K562 (cell line): Measurements from ENCODE around the gene FNDC11. TPM values are rescaled to one million over a fixed set of nuclear protein-coding genes. Genes with fewer than 3 reads are reported as not detected.

ENCODE experiments used
- ATF1 ChIP-seq, 2 experiments: fragments of 450-650 bp in 1 of 2; IDR thresholded peaks; 2 replicates each; pipeline ENCODE4 v1.6.1; 2016; ENCODE audit warnings: missing compliant biosample characterization in 1 of 2, missing genetic modification characterization in 1 of 2
- CBX1 ChIP-seq: sonication (generic); IDR thresholded peaks from 2 replicates; pipeline ENCODE4 v1.6.1; 2016; ENCODE audit warnings: antibody characterized with exemption, low read depth, mild to moderate bottlenecking
- DDX20 ChIP-seq: fragments of 450-650 bp; IDR thresholded peaks from 2 replicates; pipeline ENCODE4 v1.6.1; 2016; ENCODE audit warnings: missing genetic modification characterization, low read depth, mild to moderate bottlenecking, missing compliant biosample characterization, moderate library complexity
- GTF2A2 ChIP-seq: IDR thresholded peaks from 2 replicates; pipeline ENCODE4 v1.6.1; 2016; ENCODE audit warnings: mild to moderate bottlenecking, missing genetic modification characterization, missing compliant biosample characterization
- GTF2F1 ChIP-seq: IDR thresholded peaks from 2 replicates; pipeline ENCODE4 v1.6.1; 2011; ENCODE audit warnings: low read depth, low read length, improper control_type of control experiment
- HNRNPH1 ChIP-seq: fragments of 200-400 bp; formaldehyde crosslinking; optimal IDR thresholded peaks from 2 replicates; pipeline ENCODE3; 2017; ENCODE audit warnings: low read depth, mild to moderate bottlenecking, low read length, moderate library complexity
- KAT2B ChIP-seq: IDR thresholded peaks from one replicate; pipeline ENCODE4 v1.6.1; 2012; ENCODE audit warnings: low read depth, mild to moderate bottlenecking, control low read depth, inconsistent platforms, low read length, moderate library complexity
- MEIS2 ChIP-seq: fragments of 450-650 bp; IDR thresholded peaks from 2 replicates; pipeline ENCODE4 v1.6.1; 2014; ENCODE audit warnings: mild to moderate bottlenecking; ENCODE audit not compliant: partially characterized antibody
- NONO ChIP-seq, 2 experiments: fragments of 200-400 bp in 1 of 2; fragments of 450-650 bp in 1 of 2; formaldehyde crosslinking in 1 of 2; IDR thresholded peaks; 2 replicates each; pipeline ENCODE4 v1.6.1; 2017; ENCODE audit warnings: low read depth in 2 of 2, mild to moderate bottlenecking in 2 of 2, moderate library complexity in 2 of 2, low read length in 1 of 2
- POLR2A ChIP-seq: fragments of 450-650 bp; conservative IDR thresholded peaks from 2 replicates; pipeline ENCODE4 v1.6.1; 2016
- POLR2AphosphoS5 ChIP-seq: IDR thresholded peaks from 2 replicates; pipeline ENCODE4 v1.6.1; 2011; ENCODE audit warnings: mild to moderate bottlenecking, low read depth, low read length, moderate library complexity; ENCODE audit not compliant: control insufficient read depth, insufficient read depth
- POLR2G ChIP-seq: fragments of 200-400 bp; formaldehyde crosslinking; IDR thresholded peaks from 2 replicates; pipeline ENCODE4 v1.6.1; 2017; ENCODE audit warnings: low read depth, mild to moderate bottlenecking, antibody characterized with exemption, low read length, moderate library complexity
- RFX5 ChIP-seq: IDR thresholded peaks from 2 replicates; pipeline ENCODE4 v1.6.1; 2011; ENCODE audit warnings: low read depth, mild to moderate bottlenecking, improper control_type of control experiment, low read length
- SAFB ChIP-seq: fragments of 200-400 bp; formaldehyde crosslinking; IDR thresholded peaks from 2 replicates; pipeline ENCODE4 v1.6.1; 2017; ENCODE audit warnings: low read depth, low read length, borderline replicate concordance
- SMARCE1 ChIP-seq: fragments of 450-650 bp; IDR thresholded peaks from 2 replicates; pipeline ENCODE4 v1.7.1; 2016; ENCODE audit warnings: mild to moderate bottlenecking
- TAF7 ChIP-seq: fragments of 450-650 bp; IDR thresholded peaks from 2 replicates; pipeline ENCODE4 v1.6.1; 2016; ENCODE audit warnings: missing genetic modification characterization, missing compliant biosample characterization
- TARDBP ChIP-seq: fragments of 450-650 bp; IDR thresholded peaks from 2 replicates; pipeline ENCODE4 v1.6.1; 2016
- YY1 ChIP-seq, 3 experiments: IDR thresholded peaks; 2 replicates each; pipeline ENCODE4 v1.6.1; 2011; ENCODE audit warnings: low read length in 2 of 3, mild to moderate bottlenecking in 2 of 3, moderate library complexity in 2 of 3, borderline replicate concordance in 1 of 3, control low read depth in 1 of 3, low read depth in 1 of 3; ENCODE audit not compliant: insufficient read depth in 3 of 3, insufficient replicate concordance in 2 of 3, control insufficient read depth in 1 of 3, insufficient read length in 1 of 3; ENCODE audit errors: extremely low read depth in 1 of 3
- ZBTB7A ChIP-seq: IDR thresholded peaks from 2 replicates; pipeline ENCODE4 v1.6.1; 2011; ENCODE audit warnings: low read depth, mild to moderate bottlenecking, low read length, moderate library complexity, borderline replicate concordance; ENCODE audit not compliant: control insufficient read depth
- ZNF134 ChIP-seq: fragments of 250-450 bp; sonication (Bioruptor Pico); conservative IDR thresholded peaks from 2 replicates; pipeline ENCODE4 v1.4.0; 2020
- ZNF239 ChIP-seq: fragments of 250-450 bp; sonication (Bioruptor Pico); IDR thresholded peaks from 2 replicates; pipeline ENCODE4 v1.4.0; 2020; ENCODE audit warnings: mild to moderate bottlenecking
- ZNF282 ChIP-seq: sonication (generic); formaldehyde crosslinking; IDR thresholded peaks from 2 replicates; pipeline ENCODE4 v1.8.1; 2023; ENCODE audit warnings: missing genetic modification reagents
- ZNF507 ChIP-seq: conservative IDR thresholded peaks from 2 replicates; pipeline ENCODE4 v1.6.1; 2017; ENCODE audit warnings: missing genetic modification characterization, missing compliant biosample characterization
- ZNF707 ChIP-seq: fragments of 250-450 bp; sonication (Bioruptor Pico); conservative IDR thresholded peaks from 2 replicates; pipeline ENCODE4 v1.8.0; 2022; ENCODE audit warnings: inconsistent platforms, mild to moderate bottlenecking, moderate library complexity
- ZNF785 ChIP-seq: fragments of 250-450 bp; sonication (Bioruptor Pico); IDR thresholded peaks from 2 replicates; pipeline ENCODE4 v1.4.0; 2020; ENCODE audit warnings: mild to moderate bottlenecking
- polyA plus RNA-seq, 8 experiments: library from polyadenylated mRNA; depleted of rRNA in 4 of 8; stranded (reverse) in 5 of 8; unstranded in 3 of 8; fragments of >200 nt; fragmentation: Nextera tagmentation in 2 of 8; fragmentation: Illumina TruSeq in 1 of 8; extraction: Ambion mirVana in 2 of 8; extraction: Trizol in 1 of 8; gene quantifications; 2 replicates each; pipeline versions ENCODE4 v1.2.1 to v1.2.3, GENCODE V29; 2011 to 2014; ENCODE audit warnings: inconsistent platforms in 1 of 8, missing spikeins in 1 of 8
- total RNA-seq, 7 experiments: library from RNA; depleted of rRNA in 6 of 7; stranded (reverse); fragments of >200 nt in 6 of 7; fragmentation: Illumina TruSeq in 2 of 7; extraction: Trizol in 2 of 7; gene quantifications; 2 replicates each; pipeline versions ENCODE4 v1.2.1 to v1.2.3, GENCODE V29; 2011 to 2021; ENCODE audit warnings: low replicate concordance in 1 of 7
- TF ChIP-seq, protein P1 (sequence below), 2 experiments: fragments of 200-800 bp in 1 of 2; sonication (Bioruptor generic) in 1 of 2; sonication (generic) in 1 of 2; formaldehyde crosslinking in 1 of 2; IDR thresholded peaks in 1 of 2; conservative IDR thresholded peaks in 1 of 2; 2 replicates each; pipeline versions ENCODE4 v1.5.0 to v1.6.1; 2016 to 2020; ENCODE audit warnings: missing compliant biosample characterization in 1 of 2, missing genetic modification characterization in 1 of 2, missing genetic modification reagents in 1 of 2
- TF ChIP-seq, protein P2 (sequence below): fragments of 250-450 bp; sonication (Bioruptor Pico); IDR thresholded peaks from 2 replicates; pipeline ENCODE4 v1.4.0; 2020

The FNDC11 gene
- total and polyA plus RNA-seq, 9 of the 15 experiments (the other 6 are each of a cell fraction or from before 2014, with no cell fraction given) = 0.08 to 2.3 (median 0.64) TPM; not detected in 2

DNA sequence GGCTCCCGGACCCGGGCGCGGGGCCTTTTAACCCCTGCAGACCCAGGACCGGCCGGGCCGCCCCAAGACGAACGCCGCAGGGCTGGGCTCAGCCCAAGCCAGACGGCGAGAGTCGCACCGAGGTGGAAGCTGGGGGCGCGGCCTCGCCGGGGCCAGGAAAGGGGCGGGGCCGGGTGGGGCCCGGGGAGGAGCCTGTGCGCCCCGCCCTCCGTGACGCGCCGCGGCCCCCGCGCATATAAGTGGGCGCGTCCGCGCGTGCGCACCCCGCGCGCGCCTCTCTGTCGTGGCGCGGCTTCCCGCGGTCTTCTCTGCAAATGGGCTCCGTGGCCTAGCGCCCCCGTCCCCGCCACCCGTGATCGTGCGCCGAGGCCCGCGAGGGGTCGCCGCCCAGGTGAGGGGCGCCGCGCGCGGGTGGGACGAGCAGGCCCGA, 33.4 kb upstream of the FNDC11 start, which contains the start of gene PPDPF (continued):
- TF ChIP-seq GTF2A2 (tag) = peak; percentile 88
- no peak for TF ChIP-seq ZNF282 (CRISPR knock-in tag)
- TF ChIP-seq POLR2AphosphoS5 = peak; percentile 93
- TF ChIP-seq YY1 (IDR thresholded peaks at IDR 0.05; ENCODE audit: borderline replicate concordance in 1 of 3, control insufficient read depth in 1 of 3, extremely low read depth in 1 of 3, insufficient read depth in 3 of 3, insufficient read length in 1 of 3, insufficient replicate concordance in 2 of 3, low read depth in 1 of 3, low read length in 2 of 3) = peak in 1 of 3 experiments; percentile 40
- TF ChIP-seq ZNF507 = no peak
- TF ChIP-seq POLR2G = peak; percentile 89
- TF ChIP-seq RFX5 = no peak
- no peak for TF ChIP-seq ZBTB7A
- TF ChIP-seq GTF2F1 = peak; percentile 65; the same call in 1 of the 2 replicates
- TF ChIP-seq SAFB = peak; percentile 97
- no peak for TF ChIP-seq ZNF239 (CRISPR knock-in tag)
- TF ChIP-seq TAF7 (tag) = no peak
- no peak for TF ChIP-seq SMARCE1
- TF ChIP-seq KAT2B = no peak
- TF ChIP-seq, protein P1, sequence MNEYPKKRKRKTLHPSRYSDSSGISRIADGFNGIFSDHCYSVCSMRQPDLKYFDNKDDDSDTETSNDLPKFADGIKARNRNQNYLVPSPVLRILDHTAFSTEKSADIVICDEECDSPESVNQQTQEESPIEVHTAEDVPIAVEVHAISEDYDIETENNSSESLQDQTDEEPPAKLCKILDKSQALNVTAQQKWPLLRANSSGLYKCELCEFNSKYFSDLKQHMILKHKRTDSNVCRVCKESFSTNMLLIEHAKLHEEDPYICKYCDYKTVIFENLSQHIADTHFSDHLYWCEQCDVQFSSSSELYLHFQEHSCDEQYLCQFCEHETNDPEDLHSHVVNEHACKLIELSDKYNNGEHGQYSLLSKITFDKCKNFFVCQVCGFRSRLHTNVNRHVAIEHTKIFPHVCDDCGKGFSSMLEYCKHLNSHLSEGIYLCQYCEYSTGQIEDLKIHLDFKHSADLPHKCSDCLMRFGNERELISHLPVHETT (CRISPR knock-in tag; conservative IDR thresholded peaks at IDR 0.05 in 1 of 2, IDR thresholded peaks at IDR 0.05 in 1 of 2) = peak in 1 of 2 experiments; percentile 67; a peak in 1 of 4 replicates
- TF ChIP-seq HNRNPH1 = no peak
- TF ChIP-seq CBX1 = 0 out of 2 replicates have a peak, but pooled peaks have one; percentile 51
- peak; percentile 76 for TF ChIP-seq POLR2A
- no peak for TF ChIP-seq DDX20 (tag)
- no peak for TF ChIP-seq ZNF134
- no peak for TF ChIP-seq TARDBP
- no peak for TF ChIP-seq ZNF785 (CRISPR knock-in tag)
- TF ChIP-seq MEIS2 = peak; percentile 41
- peak in 1 of 2 experiments; percentile 84; a peak in 2 of 4 replicates for TF ChIP-seq NONO (IDR thresholded peaks at IDR 0.05; ENCODE audit: low read depth in 2 of 2, low read length in 1 of 2)
- no peak for TF ChIP-seq ZNF707 (CRISPR knock-in tag)
- no peak for TF ChIP-seq ATF1 (CRISPR knock-in tag; IDR thresholded peaks at IDR 0.05)
- TF ChIP-seq ATF1 (tag; IDR thresholded peaks at IDR 0.05) = 0 out of 2 replicates have a peak, but pooled peaks have one; percentile 51
- TF ChIP-seq, protein P2, sequence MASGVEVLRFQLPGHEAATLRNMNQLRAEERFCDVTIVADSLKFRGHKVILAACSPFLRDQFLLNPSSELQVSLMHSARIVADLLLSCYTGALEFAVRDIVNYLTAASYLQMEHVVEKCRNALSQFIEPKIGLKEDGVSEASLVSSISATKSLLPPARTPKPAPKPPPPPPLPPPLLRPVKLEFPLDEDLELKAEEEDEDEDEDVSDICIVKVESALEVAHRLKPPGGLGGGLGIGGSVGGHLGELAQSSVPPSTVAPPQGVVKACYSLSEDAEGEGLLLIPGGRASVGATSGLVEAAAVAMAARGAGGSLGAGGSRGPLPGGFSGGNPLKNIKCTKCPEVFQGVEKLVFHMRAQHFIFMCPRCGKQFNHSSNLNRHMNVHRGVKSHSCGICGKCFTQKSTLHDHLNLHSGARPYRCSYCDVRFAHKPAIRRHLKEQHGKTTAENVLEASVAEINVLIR (CRISPR knock-in tag) = 0 out of 2 replicates have a peak, but pooled peaks have one; percentile 41
